DMS53 (cell line): ENCODE data around the gene PCDHGB6.
"Not testable (repeated sequence)": the region's sequence is repeated elsewhere in the genome, so short reads cannot be mapped to it uniquely, and the experiment has no call there.

ENCODE experiments used
- DNase-seq: peaks from one replicate; lab custom pipeline; 2025; lab: John Stamatoyannopoulos, UW

PCDHGB6 gene

GRCh38 chr5:141388661-141389060, 19.2 kb upstream of the PCDHGB6 start:
- no peak for DNase-seq

GRCh38 chr5:141389153-141390042, 18.4 kb upstream of the PCDHGB6 start:
- no peak for DNase-seq

GRCh38 chr5:141392429-141393198, 15.2 kb upstream of the PCDHGB6 start, which contains the start of gene PCDHGA8:
Gene PCDHGA8 (plus strand): TSS chr5:141392633. CDS start chr5:141392814, 181 bp downstream.
- DNase-seq: peak; percentile 39

GRCh38 chr5:141393267-141393666, 14.6 kb upstream of the PCDHGB6 start:
- DNase-seq: no peak

- DNase-seq: not testable (repeated sequence)
Observed at GRCh38 chr5:141394401-141395187, 13.2 kb upstream of the PCDHGB6 start.

GRCh38 chr5:141397756-141398551, 9.9 kb upstream of the PCDHGB6 start, which contains the start of gene PCDHGB5:
Gene PCDHGB5 (plus strand): TSS chr5:141397947. CDS start chr5:141398128, 181 bp downstream.
- peak; percentile 67 for DNase-seq

- no peak for DNase-seq
Observed at GRCh38 chr5:141398608-141399007, 9.2 kb upstream of the PCDHGB6 start.

GRCh38 chr5:141399555-141400258, 8.1 kb upstream of the PCDHGB6 start:
- no peak for DNase-seq

- DNase-seq: peak; percentile 67
Observed at GRCh38 chr5:141402553-141403243, 5.1 kb upstream of the PCDHGB6 start, which contains the start of gene PCDHGA9. Gene PCDHGA9 (plus strand): TSS chr5:141402778. CDS start chr5:141402953, 175 bp downstream.

GRCh38 chr5:141403387-141403786, 4.4 kb upstream of the PCDHGB6 start:
- no peak for DNase-seq

GRCh38 chr5:141409598-141410306, 1.9 kb downstream of the PCDHGB6 start:
- no peak for DNase-seq

GRCh38 chr5:141411575-141411974, 3.8 kb downstream of the PCDHGB6 start:
- DNase-seq: no peak

- DNase-seq: peak; percentile 86
Observed at GRCh38 chr5:141412854-141413539, 5.2 kb downstream of the PCDHGB6 start, which contains the start of gene PCDHGA10. Gene PCDHGA10 (plus strand): TSS chr5:141412987. CDS start chr5:141413176, 189 bp downstream.

GRCh38 chr5:141413540-141414069, 5.8 kb downstream of the PCDHGB6 start:
- no peak for DNase-seq

GRCh38 chr5:141414548-141415274, 6.9 kb downstream of the PCDHGB6 start:
- DNase-seq: not testable (repeated sequence)

GRCh38 chr5:141415275-141415618, 7.4 kb downstream of the PCDHGB6 start:
- DNase-seq: not testable (repeated sequence)

GRCh38 chr5:141417494-141418172, 9.8 kb downstream of the PCDHGB6 start, which contains the start of gene PCDHGB7:
Gene PCDHGB7 (plus strand): TSS chr5:141417677. CDS start chr5:141417860, 183 bp downstream.
- DNase-seq: peak; percentile 89
